ENCODE data around the gene HABP2. TPM values are rescaled to one million over a fixed set of nuclear protein-coding genes. Genes with fewer than 3 reads are reported as not detected.

The HABP2 gene
- polyA plus RNA-seq, 3 donors, result not detected

- 92% methylated on average over 4 of the region's 7 CpGs for WGBS (ENCODE audit: insufficient coverage)
Observed at GRCh38 chr10:113540845-113541548, 11.9 kb upstream of the HABP2 start.

DNA sequence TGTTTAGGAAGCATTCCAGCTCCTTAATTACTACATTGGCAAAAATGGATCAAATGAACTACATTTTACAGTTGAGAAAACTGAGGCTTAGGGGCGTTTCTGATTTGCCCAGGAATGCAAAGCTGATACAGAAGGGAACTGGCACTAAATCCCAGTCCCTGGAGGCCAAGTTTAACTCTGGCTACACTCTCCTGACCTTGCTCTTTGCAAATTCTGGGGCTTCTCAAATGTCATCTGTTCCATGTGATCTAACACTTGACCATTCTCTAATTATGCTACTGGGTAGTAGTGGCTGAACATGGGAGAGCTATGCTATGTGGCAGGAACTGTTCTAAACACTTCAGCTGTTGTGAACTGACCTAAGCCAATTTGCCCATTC, 11.3 kb upstream of the HABP2 start:
- Mint-ChIP-seq H3K4me3 (no peak overlapping the region), H3K36me3 (no peaks in the 10 kb centered on the region), H3K27me3 (ENCODE audit: low read depth in 3 of 3) (peaks cover 0 to 6% (median 2%) of the 10 kb centered on the region in 3 donors), H3K4me1 (peaks cover 7% of the 10 kb centered on the region), H3K27ac (no peak overlapping the region), H3K9me3 (no peaks in the 10 kb centered on the region)
- H4K20me1 ChIP-seq (ENCODE audit: insufficient read depth, low read length), result no peaks in the 10 kb centered on the region
- no peak overlapping the region for H3K9ac ChIP-seq (ENCODE audit: insufficient read depth, low read length, poor library complexity, severe bottlenecking)
- H3K4me2 ChIP-seq (replicated peaks; ENCODE audit: extremely low read depth, low read length, poor library complexity, severe bottlenecking), result no peak overlapping the region
- WGBS (ENCODE audit: insufficient coverage), result 89% methylated on average over 1 of the region's 1 CpG
- no peak overlapping the region for H3K4me3 ChIP-seq (replicated peaks in 1 of 3; ENCODE audit: low read depth in 2 of 3, low read length in 3 of 3)
- H3K27ac ChIP-seq (ENCODE audit: low read depth in 1 of 2, low read length in 2 of 2), result no peak overlapping the region
- H3K27me3 ChIP-seq (ENCODE audit: control insufficient read depth in 2 of 2, insufficient read depth in 2 of 2, low read length in 2 of 2), result no peaks in the 10 kb centered on the region
- TF ChIP-seq, protein P1, sequence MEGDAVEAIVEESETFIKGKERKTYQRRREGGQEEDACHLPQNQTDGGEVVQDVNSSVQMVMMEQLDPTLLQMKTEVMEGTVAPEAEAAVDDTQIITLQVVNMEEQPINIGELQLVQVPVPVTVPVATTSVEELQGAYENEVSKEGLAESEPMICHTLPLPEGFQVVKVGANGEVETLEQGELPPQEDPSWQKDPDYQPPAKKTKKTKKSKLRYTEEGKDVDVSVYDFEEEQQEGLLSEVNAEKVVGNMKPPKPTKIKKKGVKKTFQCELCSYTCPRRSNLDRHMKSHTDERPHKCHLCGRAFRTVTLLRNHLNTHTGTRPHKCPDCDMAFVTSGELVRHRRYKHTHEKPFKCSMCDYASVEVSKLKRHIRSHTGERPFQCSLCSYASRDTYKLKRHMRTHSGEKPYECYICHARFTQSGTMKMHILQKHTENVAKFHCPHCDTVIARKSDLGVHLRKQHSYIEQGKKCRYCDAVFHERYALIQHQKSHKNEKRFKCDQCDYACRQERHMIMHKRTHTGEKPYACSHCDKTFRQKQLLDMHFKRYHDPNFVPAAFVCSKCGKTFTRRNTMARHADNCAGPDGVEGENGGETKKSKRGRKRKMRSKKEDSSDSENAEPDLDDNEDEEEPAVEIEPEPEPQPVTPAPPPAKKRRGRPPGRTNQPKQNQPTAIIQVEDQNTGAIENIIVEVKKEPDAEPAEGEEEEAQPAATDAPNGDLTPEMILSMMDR (IDR thresholded peaks at IDR 0.05), result no peak
- no peaks in the 10 kb centered on the region for H3K9me3 ChIP-seq (replicated peaks in 1 of 2; ENCODE audit: control insufficient read depth in 1 of 2, insufficient read depth in 1 of 2, low read length in 2 of 2)
- H2AFZ ChIP-seq (ENCODE audit: insufficient read depth, low read depth, low read length, poor library complexity, severe bottlenecking), result no peak overlapping the region
- H3K79me2 ChIP-seq (ENCODE audit: insufficient read depth, low read length), result no peaks in the 10 kb centered on the region
- intact Hi-C loops (cut with micrococcal nuclease), result no loop called here
- DNase-seq, result no peak
- no peaks in the 10 kb centered on the region for H3K36me3 ChIP-seq (replicated peaks in 1 of 2; ENCODE audit: control insufficient read depth in 1 of 2, insufficient read depth in 2 of 2, low read length in 2 of 2)
- H3K4me1 ChIP-seq (ENCODE audit: control insufficient read depth in 1 of 2, insufficient read depth in 2 of 2, low read length in 2 of 2), result no peaks in the 10 kb centered on the region

More at GRCh38 chr10:113540845-113541548, 11.9 kb upstream of the HABP2 start:
- H3K27me3 ChIP-seq (ENCODE audit: control insufficient read depth in 2 of 2, insufficient read depth in 2 of 2, low read length in 2 of 2), result no peaks in the 10 kb centered on the region
- H3K27me3 Mint-ChIP-seq (ENCODE audit: low read depth in 3 of 3), result peaks cover 0 to 7% (median 2%) of the 10 kb centered on the region in 3 donors
- H3K36me3 Mint-ChIP-seq, result no peaks in the 10 kb centered on the region
- intact Hi-C loops (cut with micrococcal nuclease), result no loop called here
- no peaks in the 10 kb centered on the region for H3K9me3 Mint-ChIP-seq
- TF ChIP-seq, protein P1 (IDR thresholded peaks at IDR 0.05), result no peak
- no peaks in the 10 kb centered on the region for H3K4me1 ChIP-seq (ENCODE audit: control insufficient read depth in 1 of 2, insufficient read depth in 2 of 2, low read length in 2 of 2)
- no peak overlapping the region for H3K4me2 ChIP-seq (replicated peaks; ENCODE audit: extremely low read depth, low read length, poor library complexity, severe bottlenecking)
- DNase-seq, result no peak
- H2AFZ ChIP-seq (ENCODE audit: insufficient read depth, low read depth, low read length, poor library complexity, severe bottlenecking), result no peak overlapping the region
- H3K9ac ChIP-seq (ENCODE audit: insufficient read depth, low read length, poor library complexity, severe bottlenecking), result no peak overlapping the region
- no peak overlapping the region for H3K27ac Mint-ChIP-seq
- no peak overlapping the region for H3K4me3 Mint-ChIP-seq
- no peaks in the 10 kb centered on the region for H3K36me3 ChIP-seq (replicated peaks in 1 of 2; ENCODE audit: control insufficient read depth in 1 of 2, insufficient read depth in 2 of 2, low read length in 2 of 2)
- H3K9me3 ChIP-seq (replicated peaks in 1 of 2; ENCODE audit: control insufficient read depth in 1 of 2, insufficient read depth in 1 of 2, low read length in 2 of 2), result no peaks in the 10 kb centered on the region
- H3K4me3 ChIP-seq (replicated peaks in 1 of 3; ENCODE audit: low read depth in 2 of 3, low read length in 3 of 3), result no peak overlapping the region
- H3K27ac ChIP-seq (ENCODE audit: low read depth in 1 of 2, low read length in 2 of 2), result no peak overlapping the region
- peaks cover 7% of the 10 kb centered on the region for H3K4me1 Mint-ChIP-seq
- H3K79me2 ChIP-seq (ENCODE audit: insufficient read depth, low read length), result no peaks in the 10 kb centered on the region
- H4K20me1 ChIP-seq (ENCODE audit: insufficient read depth, low read length), result no peaks in the 10 kb centered on the region

Data from CD14-positive monocyte (primary cell).